ENCODE measurements around the gene PICK1. TPM values are rescaled to one million over a fixed set of nuclear protein-coding genes. Genes with fewer than 3 reads are reported as not detected.
A peak's percentile ranks its signal among the peaks of the same experiment; 100 is the strongest.

The PICK1 gene
- 6.5 and 14.5 TPM in 2 replicates for total RNA-seq (ENCODE audit: low replicate concordance)

DNA sequence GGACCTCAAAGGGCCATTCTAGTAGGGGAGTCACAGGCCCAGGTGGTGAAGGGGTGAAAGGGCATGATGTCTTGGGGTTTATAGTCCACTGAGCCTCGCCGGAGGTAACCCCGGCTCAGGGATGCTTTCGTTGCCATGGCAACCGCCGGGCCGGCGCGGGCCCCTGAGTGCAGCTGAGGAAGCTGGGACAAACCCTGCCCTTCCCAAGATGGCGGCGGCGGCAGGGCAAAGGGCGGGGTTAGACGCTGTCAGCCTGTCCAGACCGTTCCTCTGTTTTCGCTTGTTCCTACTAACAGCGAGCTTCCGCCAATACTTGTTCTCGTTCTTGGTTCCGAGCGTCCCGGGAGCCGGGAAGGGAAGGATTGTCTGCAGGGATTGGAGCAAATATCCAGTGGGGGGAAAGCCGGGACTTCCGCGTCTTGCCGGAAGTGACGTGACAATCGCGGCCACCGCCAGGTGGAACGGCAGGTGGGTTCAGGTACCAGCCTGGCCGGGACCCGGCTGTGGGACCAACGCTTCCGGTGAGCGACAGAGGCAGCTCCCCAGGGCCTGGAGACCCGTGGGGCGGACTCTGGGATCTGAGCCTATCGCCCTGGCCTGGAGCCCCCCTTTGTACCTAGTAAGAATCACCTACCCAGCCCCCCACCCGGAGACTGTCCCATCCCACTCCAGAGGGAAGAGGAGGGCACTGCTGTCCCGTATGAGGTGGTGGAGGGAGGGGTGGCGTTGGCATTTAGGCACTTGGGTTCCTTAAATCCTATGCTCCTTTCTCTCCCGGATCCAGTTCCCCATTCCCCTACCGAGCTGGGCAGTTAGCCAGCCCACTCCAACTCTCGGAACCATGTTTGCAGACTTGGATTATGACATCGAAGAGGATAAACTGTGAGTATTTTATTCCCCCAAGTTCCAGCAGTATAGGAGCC lies at the start of gene PICK1:
Gene PICK1 (plus strand): TSS at position 436 of the 923 bp plus-strand sequence. CDS start 406 bp downstream, at position 842.
- peak; percentile 90 for DNase-seq (ENCODE audit: low read depth)
- TF ChIP-seq, protein P1, sequence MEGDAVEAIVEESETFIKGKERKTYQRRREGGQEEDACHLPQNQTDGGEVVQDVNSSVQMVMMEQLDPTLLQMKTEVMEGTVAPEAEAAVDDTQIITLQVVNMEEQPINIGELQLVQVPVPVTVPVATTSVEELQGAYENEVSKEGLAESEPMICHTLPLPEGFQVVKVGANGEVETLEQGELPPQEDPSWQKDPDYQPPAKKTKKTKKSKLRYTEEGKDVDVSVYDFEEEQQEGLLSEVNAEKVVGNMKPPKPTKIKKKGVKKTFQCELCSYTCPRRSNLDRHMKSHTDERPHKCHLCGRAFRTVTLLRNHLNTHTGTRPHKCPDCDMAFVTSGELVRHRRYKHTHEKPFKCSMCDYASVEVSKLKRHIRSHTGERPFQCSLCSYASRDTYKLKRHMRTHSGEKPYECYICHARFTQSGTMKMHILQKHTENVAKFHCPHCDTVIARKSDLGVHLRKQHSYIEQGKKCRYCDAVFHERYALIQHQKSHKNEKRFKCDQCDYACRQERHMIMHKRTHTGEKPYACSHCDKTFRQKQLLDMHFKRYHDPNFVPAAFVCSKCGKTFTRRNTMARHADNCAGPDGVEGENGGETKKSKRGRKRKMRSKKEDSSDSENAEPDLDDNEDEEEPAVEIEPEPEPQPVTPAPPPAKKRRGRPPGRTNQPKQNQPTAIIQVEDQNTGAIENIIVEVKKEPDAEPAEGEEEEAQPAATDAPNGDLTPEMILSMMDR (IDR thresholded peaks at IDR 0.05; ENCODE audit: insufficient read depth, low read length) = no peak
- peak within 1 kb of the TSS; percentile 72 for H3K4me3 ChIP-seq (ENCODE audit: low read depth, low read length)

DNA sequence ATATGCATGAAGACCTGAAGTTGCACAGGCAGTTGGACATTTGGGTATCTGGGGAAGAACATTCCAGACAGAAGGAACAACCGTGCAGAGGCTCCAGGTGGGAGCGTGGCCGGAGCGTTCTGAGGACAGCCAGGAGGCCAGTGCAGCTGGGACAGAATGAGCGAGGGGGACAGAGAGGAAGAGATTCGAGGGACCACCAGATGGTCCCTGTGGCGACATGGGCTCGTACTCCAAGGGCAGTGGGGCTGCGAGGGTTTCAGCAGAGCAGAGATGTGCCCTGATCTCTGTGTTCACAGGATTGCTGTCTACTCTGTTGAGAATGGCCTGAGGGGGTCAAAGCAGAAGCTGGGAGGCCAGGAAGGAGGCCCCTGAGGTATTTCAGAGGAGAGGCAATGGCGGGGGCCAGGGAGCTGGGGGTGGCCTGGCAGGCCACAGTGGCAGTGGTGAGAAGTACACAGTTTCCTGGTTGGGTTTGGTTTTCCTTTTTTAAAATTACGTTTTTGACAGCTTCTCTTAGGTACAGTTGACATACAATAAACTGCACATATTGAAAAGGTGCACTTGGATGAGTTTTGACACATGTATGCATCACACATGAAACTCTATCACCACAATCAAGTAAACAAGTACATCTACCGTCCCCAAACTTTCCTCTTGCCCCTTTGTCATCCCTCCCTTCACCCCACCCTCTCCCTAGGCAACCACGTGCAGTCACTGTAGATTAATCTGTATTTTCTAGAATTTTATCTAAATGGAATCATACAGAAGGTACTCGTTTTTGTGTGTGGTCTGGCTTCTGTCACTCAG lies 48.0 kb upstream of the PICK1 start:
- no peak overlapping the region for H3K4me3 ChIP-seq (ENCODE audit: low read depth, low read length)
- DNase-seq (ENCODE audit: low read depth) = no peak
- TF ChIP-seq, protein P1 (IDR thresholded peaks at IDR 0.05; ENCODE audit: insufficient read depth, low read length) = no peak

DNA sequence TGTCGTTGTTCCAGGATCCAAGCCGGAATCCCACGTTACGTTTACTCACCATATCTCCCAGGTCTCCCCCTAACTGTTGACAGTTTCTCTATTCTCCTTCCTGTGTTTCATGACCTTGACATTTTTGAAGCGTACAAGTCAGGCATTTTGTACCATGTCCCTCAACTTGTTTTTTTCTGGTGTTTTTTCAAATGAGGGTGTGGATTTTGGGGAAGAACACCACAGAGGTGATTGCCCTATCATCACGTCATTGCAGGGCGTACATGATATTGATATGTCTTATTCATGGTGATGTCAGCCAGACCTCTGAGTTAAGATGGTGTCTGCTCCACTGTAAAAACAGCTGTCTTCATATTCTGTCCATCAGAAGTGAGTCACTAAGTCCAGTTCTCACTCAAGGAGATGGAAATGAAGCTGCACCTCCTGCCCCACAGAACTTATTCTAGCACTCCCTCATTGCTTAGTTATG lies 44.6 kb upstream of the PICK1 start:
- H3K4me3 ChIP-seq (ENCODE audit: low read depth, low read length) = no peak overlapping the region
- peak; percentile 13 for DNase-seq (ENCODE audit: low read depth)
- TF ChIP-seq, protein P1 (IDR thresholded peaks at IDR 0.05; ENCODE audit: insufficient read depth, low read length) = no peak

DNA sequence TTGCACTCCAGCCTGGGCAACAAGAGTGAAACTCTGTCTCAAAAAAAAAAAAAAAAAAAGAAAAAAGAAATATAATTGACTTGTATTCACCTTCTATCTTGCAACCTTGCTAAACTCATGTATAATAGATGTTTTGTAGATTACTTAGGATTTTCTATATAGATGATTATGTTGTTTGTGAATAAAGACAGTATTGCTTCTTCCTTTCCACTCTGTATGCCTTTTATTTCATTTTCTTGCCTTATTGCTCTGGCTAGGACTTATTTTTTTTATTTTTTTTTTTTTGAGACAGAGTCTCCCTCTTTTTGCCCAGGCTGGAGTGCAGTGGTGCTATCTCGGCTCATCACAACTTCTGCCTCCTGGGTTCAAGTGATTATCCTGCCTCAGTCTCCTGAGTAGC lies 43.1 kb upstream of the PICK1 start:
- DNase-seq (ENCODE audit: low read depth) = no peak
- no peak overlapping the region for H3K4me3 ChIP-seq (ENCODE audit: low read depth, low read length)
- TF ChIP-seq, protein P1 (IDR thresholded peaks at IDR 0.05; ENCODE audit: insufficient read depth, low read length) = no peak

DNA sequence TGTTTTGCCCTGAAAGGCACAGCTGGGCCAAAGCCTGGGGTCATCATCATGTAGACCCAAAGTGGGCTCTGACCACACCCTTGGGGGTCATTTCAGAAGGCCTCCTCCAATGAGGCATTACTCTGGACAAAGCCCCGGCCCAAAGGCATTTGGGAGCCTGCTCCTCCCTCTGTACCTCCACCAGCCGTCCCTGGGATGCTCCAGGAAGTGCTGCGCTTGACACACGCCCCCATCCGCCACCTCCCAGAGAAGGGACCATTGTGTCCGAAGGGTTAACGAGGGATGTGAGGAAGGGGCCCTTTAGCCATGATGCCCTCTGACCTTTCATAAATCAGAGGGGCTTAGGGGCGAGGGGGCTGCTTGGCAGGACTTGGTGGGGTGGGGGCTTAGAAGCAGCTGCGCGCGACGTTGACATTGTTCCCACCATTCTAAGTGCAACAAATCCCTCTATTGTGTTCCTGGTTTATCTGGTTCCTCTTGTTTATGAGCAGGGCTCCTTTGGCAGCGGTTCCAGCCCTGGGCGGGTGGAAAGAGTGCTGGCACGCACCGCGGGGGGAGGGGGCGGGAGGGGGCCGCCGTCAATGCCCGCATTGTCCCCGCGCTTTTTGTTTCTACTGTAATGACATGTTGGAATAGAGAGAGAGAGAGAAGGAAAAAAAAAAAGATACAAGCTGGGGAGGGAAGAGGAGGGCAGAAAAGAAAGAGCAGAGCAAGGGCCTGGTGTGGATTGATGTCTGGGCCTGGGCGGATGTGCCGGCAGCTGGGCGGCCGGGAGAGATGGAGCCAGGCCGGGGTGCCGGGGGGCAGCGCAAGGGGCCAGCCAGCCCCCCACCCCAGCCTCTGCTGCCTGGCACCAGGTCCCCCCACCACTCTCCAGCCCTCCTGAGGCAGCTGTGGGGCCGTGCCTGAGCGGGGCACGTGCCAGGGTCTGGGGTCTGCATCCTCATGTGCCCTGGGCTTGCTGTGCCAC lies 40.7 kb upstream of the PICK1 start:
- H3K4me3 ChIP-seq (ENCODE audit: low read depth, low read length) = no peak overlapping the region
- peak; percentile 76 for DNase-seq (ENCODE audit: low read depth)
- TF ChIP-seq, protein P1 (IDR thresholded peaks at IDR 0.05; ENCODE audit: insufficient read depth, low read length) = no peak

Measured in fibroblast of the aortic adventitia (primary cell).